Astrocyte (in vitro differentiated cells and primary cell): ENCODE measurements around the gene SBK3. TPM values are rescaled to one million over a fixed set of nuclear protein-coding genes. Genes with fewer than 3 reads are reported as not detected.
"Not testable (repeated sequence)": the region's sequence is repeated elsewhere in the genome, so short reads cannot be mapped to it uniquely, and the experiment has no call there.

Experiments
- DNase-seq: peaks from one replicate; pipeline ENCODE4 v3.0.0-alpha.2; 2010; ENCODE audit warnings: low read depth
- FAIRE-seq: peaks from 2 replicates; lab custom pipeline; 2011; peaks lifted over from hg19 to GRCh38; lab: Jason Lieb, UNC
- H2AFZ ChIP-seq: 2 replicates; pipeline ENCODE4 v1.6.0; 2012; ENCODE audit warnings: low read depth, low read length, inconsistent platforms
- H3K27ac ChIP-seq: 2 replicates; pipeline ENCODE4 v1.5.1; 2011; ENCODE audit warnings: low read depth, low read length, inconsistent platforms
- H3K27me3 ChIP-seq: 2 replicates; pipeline ENCODE4 v1.6.0; 2011; ENCODE audit warnings: low read length, inconsistent platforms; ENCODE audit not compliant: insufficient read depth
- H3K36me3 ChIP-seq: 2 replicates; pipeline ENCODE4 v1.5.1; 2011; ENCODE audit warnings: low read length, inconsistent platforms; ENCODE audit not compliant: insufficient read depth
- H3K4me1 ChIP-seq: 2 replicates; pipeline ENCODE4 v1.5.1; 2011; ENCODE audit warnings: low read length, inconsistent platforms; ENCODE audit not compliant: insufficient read depth
- H3K4me2 ChIP-seq: 2 replicates; pipeline ENCODE4 v1.6.0; 2012; ENCODE audit warnings: low read length, inconsistent platforms
- H3K4me3 ChIP-seq: 2 replicates; pipeline ENCODE4 v1.5.1; 2011; ENCODE audit warnings: low read depth, mild to moderate bottlenecking, low read length, inconsistent platforms; ENCODE audit not compliant: insufficient read depth
- H3K79me2 ChIP-seq: 2 replicates; pipeline ENCODE4 v1.6.0; 2012; ENCODE audit warnings: mild to moderate bottlenecking, low read length, inconsistent platforms; ENCODE audit not compliant: insufficient read depth
- H3K9ac ChIP-seq: 2 replicates; pipeline ENCODE4 v1.6.0; 2012; ENCODE audit warnings: mild to moderate bottlenecking, low read length, inconsistent platforms
- H3K9me3 ChIP-seq: 2 replicates; pipeline ENCODE4 v1.5.1; 2012; ENCODE audit warnings: low read depth, mild to moderate bottlenecking, low read length, inconsistent platforms; ENCODE audit not compliant: insufficient read depth
- H4K20me1 ChIP-seq: 2 replicates; pipeline ENCODE4 v1.6.0; 2012; ENCODE audit warnings: low read length, inconsistent platforms; ENCODE audit not compliant: insufficient read depth
- H3K27ac Mint-ChIP-seq: one replicate; pipeline ENCODE4 v1.8.0; 2021; ENCODE audit warnings: mild to moderate bottlenecking, mixed read lengths; ENCODE audit not compliant: unreplicated experiment
- H3K27me3 Mint-ChIP-seq: one replicate; pipeline ENCODE4 v1.8.0; 2021; ENCODE audit warnings: low read depth, mixed read lengths; ENCODE audit not compliant: unreplicated experiment
- H3K36me3 Mint-ChIP-seq: one replicate; pipeline ENCODE4 v1.8.0; 2021; ENCODE audit warnings: low read depth, mixed read lengths; ENCODE audit not compliant: unreplicated experiment
- H3K4me1 Mint-ChIP-seq: one replicate; pipeline ENCODE4 v1.8.0; 2021; ENCODE audit warnings: low read depth, mixed read lengths; ENCODE audit not compliant: unreplicated experiment
- H3K4me3 Mint-ChIP-seq: one replicate; pipeline ENCODE4 v1.8.0; 2021; ENCODE audit warnings: mild to moderate bottlenecking, moderate library complexity, mixed read lengths; ENCODE audit not compliant: unreplicated experiment
- H3K9me3 Mint-ChIP-seq: one replicate; pipeline ENCODE4 v1.8.0; 2021; ENCODE audit warnings: mild to moderate bottlenecking, mixed read lengths; ENCODE audit not compliant: unreplicated experiment
- CTCF ChIP-seq: IDR thresholded peaks from 2 replicates; pipeline ENCODE4 v1.5.1; 2011; ENCODE audit warnings: low read depth, mild to moderate bottlenecking, inconsistent platforms, low read length, moderate library complexity; ENCODE audit not compliant: insufficient read depth
- EZH2 ChIP-seq: IDR thresholded peaks from 2 replicates; pipeline ENCODE4 v1.6.1; 2012; ENCODE audit warnings: mild to moderate bottlenecking, low read length, inconsistent platforms; ENCODE audit not compliant: insufficient read depth
- total RNA-seq: library from RNA; stranded (reverse); gene quantifications from 2 replicates; pipeline ENCODE4 v1.2.1, GENCODE V29; 2021

SBK3 gene
- total RNA-seq, 1 donor from 2014 or later, result 0.91 TPM

DNA sequence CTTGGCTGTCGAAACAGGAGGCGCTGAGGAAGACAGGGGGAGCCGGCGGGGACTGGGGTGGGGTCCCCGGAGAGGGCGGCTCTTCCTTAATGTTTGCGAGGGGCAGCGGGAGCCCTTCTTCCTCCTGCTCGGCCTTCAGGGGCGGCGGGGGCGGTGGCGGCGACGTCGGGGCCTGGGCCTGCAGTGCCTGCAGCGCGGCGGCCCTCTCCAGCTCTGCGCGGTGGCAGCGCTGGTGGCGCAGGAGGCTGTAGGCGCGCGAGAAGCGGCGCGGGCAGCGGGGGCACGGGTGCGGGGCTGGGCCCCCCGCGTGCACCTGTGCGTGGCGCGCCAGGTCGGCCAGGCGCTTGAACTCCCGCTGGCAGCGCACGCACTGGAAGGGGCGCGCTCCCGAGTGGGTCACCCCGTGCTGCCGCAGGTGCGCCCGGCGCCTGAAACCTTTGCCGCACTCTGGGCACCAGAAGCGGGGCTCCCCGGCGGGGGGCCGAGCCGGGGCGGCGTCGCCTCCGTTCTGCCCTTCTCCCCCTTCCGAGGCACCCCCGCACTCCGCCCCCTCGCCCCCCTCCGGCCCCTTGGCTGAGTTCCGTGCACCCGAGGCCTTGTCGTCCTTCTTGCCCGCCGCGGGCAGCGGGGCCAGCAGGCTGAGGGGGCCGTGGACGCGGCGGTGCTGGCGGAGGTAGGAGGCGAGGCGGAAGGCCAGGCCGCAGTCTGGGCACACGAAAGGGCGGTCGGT is 32.9 kb upstream of the SBK3 start:
- H4K20me1 ChIP-seq, result peaks cover 12% of the 10 kb centered on the region
- no peak overlapping the region for H3K27ac ChIP-seq
- FAIRE-seq (no peak), DNase-seq (no peak)
- TF ChIP-seq CTCF, result no peak
- no peak for TF ChIP-seq EZH2
- no peaks in the 10 kb centered on the region for H3K9me3 Mint-ChIP-seq
- no peak overlapping the region for H3K4me2 ChIP-seq
- H3K27ac Mint-ChIP-seq, result no peak overlapping the region
- peaks cover 4% of the 10 kb centered on the region for H3K4me1 ChIP-seq
- peaks cover 25% of the 10 kb centered on the region for H3K4me1 Mint-ChIP-seq
- H2AFZ ChIP-seq, result no peak overlapping the region
- H3K27me3 ChIP-seq, result no peaks in the 10 kb centered on the region
- no peaks in the 10 kb centered on the region for H3K9me3 ChIP-seq
- no peak overlapping the region for H3K9ac ChIP-seq
- no peaks in the 10 kb centered on the region for H3K27me3 Mint-ChIP-seq
- H3K4me3 Mint-ChIP-seq, result no peak overlapping the region
- no peak overlapping the region for H3K4me3 ChIP-seq
- peaks cover 5% of the 10 kb centered on the region for H3K36me3 ChIP-seq
- peaks cover 14% of the 10 kb centered on the region for H3K36me3 Mint-ChIP-seq
- peaks cover 27% of the 10 kb centered on the region for H3K79me2 ChIP-seq

DNA sequence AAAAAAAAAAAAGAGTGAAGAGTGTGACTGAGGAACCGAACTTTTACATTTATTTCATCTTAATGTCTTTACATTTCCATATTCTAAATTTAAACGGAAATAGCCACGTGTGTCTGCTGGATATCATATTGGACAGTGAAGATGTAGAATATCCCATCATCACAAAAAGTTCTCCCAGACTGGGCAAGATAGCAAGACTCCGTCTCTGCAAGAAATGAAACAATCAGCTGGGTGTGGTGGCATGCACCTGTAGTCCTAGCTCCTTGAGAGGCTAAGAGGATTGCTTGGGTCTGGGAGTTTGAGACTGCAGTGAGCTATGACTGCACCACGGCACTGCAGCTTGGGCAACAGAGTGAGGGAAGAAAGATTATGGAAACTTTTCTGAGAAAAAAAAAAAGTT is 31.4 kb upstream of the SBK3 start:
- Mint-ChIP-seq H3K9me3 (no peaks in the 10 kb centered on the region), H3K4me3 (peak overlapping the region; percentile 70), H3K27me3 (no peaks in the 10 kb centered on the region), H3K4me1 (peaks cover 20% of the 10 kb centered on the region), H3K27ac (peak overlapping the region; percentile 78), H3K36me3 (peaks cover 14% of the 10 kb centered on the region)
- Histone ChIP-seq H3K79me2 (peaks cover 27% of the 10 kb centered on the region), H3K4me1 (peaks cover 4% of the 10 kb centered on the region), H3K27ac (no peak overlapping the region), H3K4me2 (no peak overlapping the region), H3K9ac (no peak overlapping the region), H2AFZ (no peak overlapping the region), H4K20me1 (peaks cover 12% of the 10 kb centered on the region), H3K27me3 (no peaks in the 10 kb centered on the region), H3K9me3 (no peaks in the 10 kb centered on the region), H3K36me3 (peaks cover 5% of the 10 kb centered on the region), H3K4me3 (no peak overlapping the region)
- FAIRE-seq (no peak), DNase-seq (no peak)
- no peak for TF ChIP-seq CTCF
- no peak for TF ChIP-seq EZH2

- not testable (repeated sequence) for H3K4me3 Mint-ChIP-seq, H3K4me3 ChIP-seq, DNase-seq, H3K36me3 ChIP-seq, H3K27ac ChIP-seq, H3K27me3 Mint-ChIP-seq, H3K27ac Mint-ChIP-seq, H3K4me1 ChIP-seq, H2AFZ ChIP-seq, FAIRE-seq, H3K9ac ChIP-seq, H3K9me3 ChIP-seq, H3K27me3 ChIP-seq, H3K9me3 Mint-ChIP-seq, H4K20me1 ChIP-seq, H3K4me2 ChIP-seq, H3K79me2 ChIP-seq, H3K4me1 Mint-ChIP-seq
- H3K36me3 Mint-ChIP-seq, result peaks cover 10% of the 10 kb centered on the region
These were observed 28.6 kb upstream of the SBK3 start for GRCh38 chr19:55573929-55574328.

DNA sequence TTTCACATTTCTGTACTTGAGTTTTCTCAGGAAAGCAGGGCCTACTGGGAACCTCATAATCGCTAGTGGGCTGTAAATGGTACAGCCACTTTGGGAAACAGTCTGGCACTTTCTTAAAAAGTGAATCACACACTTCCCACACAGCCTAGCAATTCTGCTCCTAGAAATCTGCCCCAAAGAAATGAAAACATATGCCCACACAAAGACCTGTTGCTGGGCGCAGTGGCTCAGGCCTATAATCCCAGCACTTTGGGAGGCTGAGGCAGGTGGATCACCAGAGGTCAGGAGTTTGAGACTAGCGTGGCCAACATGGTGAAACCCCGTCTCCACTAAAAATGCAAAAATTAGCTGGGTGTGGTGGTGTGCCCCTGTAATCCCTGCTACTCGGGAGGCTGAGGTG is 24.1 kb upstream of the SBK3 start:
- H3K36me3 Mint-ChIP-seq, H3K4me1 ChIP-seq, H3K9ac ChIP-seq, DNase-seq, H3K27ac ChIP-seq, H3K9me3 ChIP-seq, H2AFZ ChIP-seq, H3K9me3 Mint-ChIP-seq, H3K4me3 Mint-ChIP-seq, H3K27me3 ChIP-seq, H3K36me3 ChIP-seq, H3K27me3 Mint-ChIP-seq, H4K20me1 ChIP-seq, H3K4me2 ChIP-seq, H3K27ac Mint-ChIP-seq, FAIRE-seq, H3K4me1 Mint-ChIP-seq, H3K4me3 ChIP-seq, H3K79me2 ChIP-seq: not testable (repeated sequence)
